T-cell (primary cell): Measurements from ENCODE around the gene UNC5A. TPM values are rescaled to one million over a fixed set of nuclear protein-coding genes. Genes with fewer than 3 reads are reported as not detected.

Experiments
- ATAC-seq, 4 experiments: fragments of 200-7000 bp in 3 of 4; fragments of 150-1000 bp in 1 of 4; cut with Tn5 transposase; replicated peaks in 1 of 4; 1 replicate in 3 of 4; 2 replicates in 1 of 4; pipeline ENCODE4 v1.10.0; 2021; ENCODE audit warnings: moderate library complexity in 3 of 4, mild to moderate bottlenecking in 2 of 4, moderate number of reproducible peaks in 1 of 4
- CTCF ChIA-PET, 2 donors: fragments of 300-600 bp; sonication (Branson Sonifier 250); formaldehyde crosslinking; loops; one replicate each; lab custom pipeline; 2022; ENCODE audit warnings: antibody characterized with exemption in 2 of 2; lab: Charles Lee
- POLR2A ChIA-PET, 2 donors: fragments of 300-600 bp; sonication (Branson Sonifier 250); formaldehyde crosslinking; loops; one replicate each; lab custom pipeline; 2022; ENCODE audit warnings: antibody characterized with exemption in 2 of 2; lab: Charles Lee
- DNase-seq, 35 experiments: peaks; one replicate each; pipeline versions ENCODE4 v3.0.0 to v3.0.0-alpha.2; 2013 to 2023
- H3K27ac ChIP-seq: one replicate; pipeline ENCODE4 v1.5.1; 2013; ENCODE audit warnings: low read length
- H3K27me3 ChIP-seq, 2 experiments: replicated peaks in 1 of 2; 1 replicate in 1 of 2; 2 replicates in 1 of 2; pipeline versions ENCODE4 v1.6.1 to v1.7.0; 2013; ENCODE audit warnings: low read length in 1 of 2, mixed read lengths in 1 of 2; ENCODE audit not compliant: control insufficient read depth in 2 of 2, insufficient read depth in 2 of 2; ENCODE audit errors: extremely low read depth in 1 of 2
- H3K36me3 ChIP-seq, 2 donors: 1 replicate in 1 of 2; 2 replicates in 1 of 2; pipeline versions ENCODE4 v1.6.1 to v1.7.0; 2013; ENCODE audit warnings: low read length in 1 of 2; ENCODE audit not compliant: control insufficient read depth in 2 of 2, insufficient read depth in 1 of 2; ENCODE audit errors: extremely low read depth in 1 of 2
- H3K4me1 ChIP-seq, 2 experiments: 1 replicate in 1 of 2; 2 replicates in 1 of 2; pipeline versions ENCODE4 v1.6.1 to v1.7.0; 2013; ENCODE audit warnings: low read length in 2 of 2, mixed read lengths in 1 of 2; ENCODE audit not compliant: insufficient read depth in 2 of 2, control insufficient read depth in 1 of 2; ENCODE audit errors: extremely low read depth in 1 of 2
- H3K4me3 ChIP-seq, 2 donors: 1 replicate in 1 of 2; 2 replicates in 1 of 2; pipeline versions ENCODE4 v1.5.1 to v1.7.0; 2013; ENCODE audit warnings: mild to moderate bottlenecking in 2 of 2, low read length in 1 of 2, moderate library complexity in 1 of 2; ENCODE audit not compliant: control insufficient read depth in 1 of 2; ENCODE audit errors: extremely low read depth in 1 of 2
- H3K9me3 ChIP-seq: 2 replicates; pipeline ENCODE4 v1.7.0; 2013
- H3K27ac Mint-ChIP-seq, 2 donors: one replicate each; pipeline ENCODE4 v1.8.0; 2020 to 2021; ENCODE audit warnings: mild to moderate bottlenecking in 2 of 2, mixed read lengths in 2 of 2
- H3K27me3 Mint-ChIP-seq, 2 donors: one replicate each; pipeline ENCODE4 v1.8.0; 2021 to 2022; ENCODE audit warnings: mixed read lengths in 2 of 2
- H3K36me3 Mint-ChIP-seq: one replicate; pipeline ENCODE4 v1.8.0; 2021; ENCODE audit warnings: mixed read lengths
- H3K4me1 Mint-ChIP-seq, 3 donors: one replicate each; pipeline ENCODE4 v1.8.0; 2020 to 2022; ENCODE audit warnings: mixed read lengths in 3 of 3, mild to moderate bottlenecking in 1 of 3
- H3K4me3 Mint-ChIP-seq, 3 donors: one replicate each; pipeline ENCODE4 v1.8.0; 2020 to 2022; ENCODE audit warnings: mild to moderate bottlenecking in 3 of 3, mixed read lengths in 3 of 3, moderate library complexity in 3 of 3
- H3K9me3 Mint-ChIP-seq, 3 donors: one replicate each; pipeline ENCODE4 v1.8.0; 2020 to 2022; ENCODE audit warnings: mixed read lengths in 3 of 3
- WGBS: methylation state at CpG from one replicate; pipeline ENCODE4 v1.1.5; 2013; ENCODE audit warnings: missing lambda C conversion rate; ENCODE audit not compliant: insufficient coverage; 5-methylcytosine and 5-hydroxymethylcytosine counted together
- total RNA-seq, 35 experiments: library from RNA in 6 of 35; stranded (reverse) in 6 of 35; fragments of 120-200 nt in 1 of 35; gene quantifications; one replicate each; pipeline versions ENCODE4 v1.2.1 to v1.2.4 and lab custom pipeline; 2013 to 2026

UNC5A gene
- total RNA-seq, 5 donors from 2014 or later (not counting 1 experiment from before 2014, with no cell fraction given): not detected

GRCh38 chr5:176857216-176857893 lies 47.0 kb downstream of the UNC5A start:
- Mint-ChIP-seq H3K4me1 (no peaks in the 10 kb centered on the region), H3K27ac (no peak overlapping the region), H3K9me3 (no peaks in the 10 kb centered on the region), H3K36me3 (no peaks in the 10 kb centered on the region), H3K4me3 (no peak overlapping the region), H3K27me3 (peaks cover 19 to 45% of the 10 kb centered on the region in 2 donors)
- H3K27ac ChIP-seq: no peak overlapping the region
- H3K4me1 ChIP-seq: no peaks in the 10 kb centered on the region
- ATAC-seq (no peak), DNase-seq (no peak)
- ChIA-PET CTCF (no interaction called here), POLR2A (no interaction called here)
- H3K4me3 ChIP-seq: no peak overlapping the region
- H3K9me3 ChIP-seq: no peaks in the 10 kb centered on the region
- no peaks in the 10 kb centered on the region for H3K36me3 ChIP-seq
- H3K27me3 ChIP-seq: peaks cover 0 to 77% of the 10 kb centered on the region in 2 experiments
- 69% methylated on average over 11 of the region's 19 CpGs for WGBS

- ATAC-seq (no peak), DNase-seq (no peak)
- H3K9me3 Mint-ChIP-seq: no peaks in the 10 kb centered on the region
- Histone ChIP-seq H3K9me3 (no peaks in the 10 kb centered on the region), H3K36me3 (no peaks in the 10 kb centered on the region), H3K27ac (no peak overlapping the region), H3K27me3 (peaks cover 0 to 82% of the 10 kb centered on the region in 2 experiments), H3K4me3 (no peak overlapping the region), H3K4me1 (no peaks in the 10 kb centered on the region)
- ChIA-PET POLR2A (interaction anchor here in 1 of 2 donors (0.6 kb wide), 1 partner anchor 13 kb away, joined by 3 read pairs; no protein-coding TSS in a partner anchor), CTCF (no interaction called here)
- no peaks in the 10 kb centered on the region for H3K36me3 Mint-ChIP-seq
- WGBS: 75% methylated on average over 11 of the region's 11 CpGs
- no peak overlapping the region for H3K27ac Mint-ChIP-seq
- no peak overlapping the region for H3K4me3 Mint-ChIP-seq
- no peaks in the 10 kb centered on the region for H3K4me1 Mint-ChIP-seq
- peaks cover 16 to 45% of the 10 kb centered on the region in 2 donors for H3K27me3 Mint-ChIP-seq
Measured at GRCh38 chr5:176857894-176858273, 47.5 kb downstream of the UNC5A start.

- Mint-ChIP-seq H3K27ac (no peak overlapping the region), H3K36me3 (no peaks in the 10 kb centered on the region), H3K27me3 (peaks cover 24 to 49% of the 10 kb centered on the region in 2 donors), H3K4me3 (no peak overlapping the region), H3K9me3 (no peaks in the 10 kb centered on the region), H3K4me1 (no peaks in the 10 kb centered on the region)
- Histone ChIP-seq H3K27me3 (peaks cover 0 to 87% of the 10 kb centered on the region in 2 experiments), H3K27ac (no peak overlapping the region), H3K4me3 (no peak overlapping the region), H3K9me3 (no peaks in the 10 kb centered on the region), H3K36me3 (no peaks in the 10 kb centered on the region), H3K4me1 (no peaks in the 10 kb centered on the region)
- ChIA-PET CTCF (no interaction called here), POLR2A (no interaction called here)
- 67% methylated on average over 3 of the region's 10 CpGs for WGBS
- ATAC-seq: no peak
- DNase-seq: no peak
Measured at GRCh38 chr5:176859916-176860315, 49.6 kb downstream of the UNC5A start.

GRCh38 chr5:176860381-176860780 lies 50.0 kb downstream of the UNC5A start:
- no peak overlapping the region for H3K27ac Mint-ChIP-seq
- DNase-seq: no peak
- H3K27me3 Mint-ChIP-seq: peaks cover 24 to 51% of the 10 kb centered on the region in 2 donors
- Histone ChIP-seq H3K4me1 (no peaks in the 10 kb centered on the region), H3K36me3 (no peaks in the 10 kb centered on the region), H3K9me3 (no peaks in the 10 kb centered on the region), H3K27ac (no peak overlapping the region), H3K4me3 (no peak overlapping the region), H3K27me3 (peaks cover 0 to 87% of the 10 kb centered on the region in 2 experiments)
- ChIA-PET CTCF (no interaction called here), POLR2A (no interaction called here)
- no peak for ATAC-seq
- no peaks in the 10 kb centered on the region for H3K36me3 Mint-ChIP-seq
- no peak overlapping the region for H3K4me3 Mint-ChIP-seq
- 61% methylated on average over 10 of the region's 11 CpGs for WGBS
- no peaks in the 10 kb centered on the region for H3K4me1 Mint-ChIP-seq
- H3K9me3 Mint-ChIP-seq: no peaks in the 10 kb centered on the region

- peaks cover 0 to 88% of the 10 kb centered on the region in 2 experiments for H3K27me3 ChIP-seq
- DNase-seq (no peak), ATAC-seq (no peak)
- no peak overlapping the region for H3K4me3 Mint-ChIP-seq
- no peak overlapping the region for H3K4me3 ChIP-seq
- ChIA-PET POLR2A (no interaction called here), CTCF (no interaction called here)
- no peak overlapping the region for H3K27ac Mint-ChIP-seq
- H3K4me1 Mint-ChIP-seq: no peaks in the 10 kb centered on the region
- H3K9me3 ChIP-seq: no peaks in the 10 kb centered on the region
- no peaks in the 10 kb centered on the region for H3K36me3 Mint-ChIP-seq
- no peaks in the 10 kb centered on the region for H3K4me1 ChIP-seq
- H3K27ac ChIP-seq: no peak overlapping the region
- H3K27me3 Mint-ChIP-seq: peaks cover 24 to 57% of the 10 kb centered on the region in 2 donors
- 88% methylated on average over 7 of the region's 11 CpGs for WGBS
- H3K9me3 Mint-ChIP-seq: no peaks in the 10 kb centered on the region
- H3K36me3 ChIP-seq: no peaks in the 10 kb centered on the region
Measured at GRCh38 chr5:176861276-176861675, 50.9 kb downstream of the UNC5A start.

GRCh38 chr5:176862330-176862995 lies 52.1 kb downstream of the UNC5A start:
- H3K27me3 ChIP-seq: peaks cover 0 to 89% of the 10 kb centered on the region in 2 experiments
- no peak overlapping the region for H3K27ac Mint-ChIP-seq
- H3K36me3 Mint-ChIP-seq: no peaks in the 10 kb centered on the region
- no peaks in the 10 kb centered on the region for H3K9me3 ChIP-seq
- no peak overlapping the region for H3K4me3 Mint-ChIP-seq
- no peaks in the 10 kb centered on the region for H3K36me3 ChIP-seq
- ATAC-seq: no peak
- H3K4me1 ChIP-seq: no peaks in the 10 kb centered on the region
- H3K4me3 ChIP-seq: no peak overlapping the region
- WGBS: 59% methylated on average over 24 of the region's 28 CpGs
- no peak for DNase-seq
- ChIA-PET POLR2A (no interaction called here), CTCF (no interaction called here)
- no peak overlapping the region for H3K27ac ChIP-seq
- no peaks in the 10 kb centered on the region for H3K9me3 Mint-ChIP-seq
- peaks cover 19 to 62% of the 10 kb centered on the region in 2 donors for H3K27me3 Mint-ChIP-seq
- no peaks in the 10 kb centered on the region for H3K4me1 Mint-ChIP-seq
